HG03442 (cell line): Measurements from ENCODE around the gene ZBTB16.

Source experiments
- ATAC-seq: cut with Tn5 transposase; IDR thresholded peaks from one replicate; pipeline ENCODE4 v1.9.1; 2021; ENCODE audit warnings: mild to moderate bottlenecking, moderate library complexity; ENCODE audit not compliant: unreplicated experiment

Gene ZBTB16

DNA sequence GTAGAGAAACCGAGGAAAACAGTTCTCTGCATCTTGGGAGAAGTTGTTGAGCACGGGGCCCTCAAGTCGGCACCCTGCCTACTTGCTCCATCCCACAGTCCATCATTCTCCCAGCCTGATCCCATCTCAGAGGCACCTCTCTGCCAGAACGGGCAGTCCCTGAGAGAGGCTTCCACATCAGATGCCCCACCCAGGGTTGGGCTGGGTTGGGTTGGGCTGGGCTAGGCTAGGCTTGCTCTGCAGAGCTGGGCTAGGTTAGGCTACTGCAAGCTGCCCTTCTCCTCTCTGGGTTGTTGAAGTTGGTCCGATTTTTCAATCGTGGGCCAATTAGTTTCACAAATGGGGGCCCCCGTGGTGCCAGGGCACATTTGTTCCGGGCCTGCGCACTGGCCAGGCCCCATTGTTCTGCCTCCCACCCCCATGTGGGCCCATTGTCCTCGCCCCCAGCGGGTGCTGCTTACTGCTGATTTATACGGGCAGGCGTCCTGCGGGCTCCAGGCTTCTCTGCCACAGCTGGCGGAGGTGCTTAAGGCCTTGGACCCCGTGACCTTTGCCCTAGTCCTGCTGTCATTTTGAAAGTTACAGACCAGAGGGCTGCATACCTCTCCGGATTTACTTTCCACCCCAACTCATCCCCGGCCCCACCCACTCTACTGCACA, 173.0 kb downstream of the ZBTB16 start:
- ATAC-seq, result no peak

DNA sequence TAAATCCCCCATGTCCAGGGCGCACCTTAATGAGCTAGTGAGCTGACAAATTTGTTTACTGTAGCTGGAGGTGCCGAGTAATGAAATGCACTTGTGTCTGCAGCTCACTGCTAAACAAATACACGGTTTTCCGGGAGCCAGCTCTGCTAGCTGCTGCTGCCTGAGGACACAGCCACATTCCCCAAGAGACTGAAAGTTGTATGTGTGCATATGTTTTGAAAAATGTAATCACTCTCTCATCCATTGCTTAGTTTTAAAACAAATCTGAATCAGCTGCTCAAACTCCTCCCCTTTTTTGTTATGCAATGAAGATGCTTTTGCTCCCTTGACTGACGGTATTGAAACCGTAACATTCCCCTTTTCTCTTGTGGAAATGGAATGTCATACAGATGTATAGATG, 174.2 kb downstream of the ZBTB16 start:
- ATAC-seq, result no peak

DNA sequence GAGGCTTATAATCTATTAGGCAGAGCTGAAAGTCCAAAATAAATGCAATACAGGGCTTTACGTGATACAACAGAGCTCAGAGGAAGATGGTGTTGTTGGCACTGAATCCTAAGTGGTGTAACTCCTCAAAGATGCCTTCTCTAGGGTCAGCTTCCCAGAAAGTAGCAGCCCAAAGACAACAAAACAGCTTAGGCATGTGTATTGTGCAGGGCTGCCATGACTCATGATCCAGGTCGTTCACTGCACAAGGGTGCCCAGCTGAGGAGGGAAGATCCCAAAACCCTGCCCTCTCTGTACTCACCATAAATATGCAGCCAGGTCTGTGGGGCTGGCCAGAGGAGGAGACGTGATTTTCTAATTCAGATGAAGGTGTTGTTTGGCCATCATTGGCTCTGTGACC, 177.3 kb downstream of the ZBTB16 start:
- ATAC-seq, result no peak

DNA sequence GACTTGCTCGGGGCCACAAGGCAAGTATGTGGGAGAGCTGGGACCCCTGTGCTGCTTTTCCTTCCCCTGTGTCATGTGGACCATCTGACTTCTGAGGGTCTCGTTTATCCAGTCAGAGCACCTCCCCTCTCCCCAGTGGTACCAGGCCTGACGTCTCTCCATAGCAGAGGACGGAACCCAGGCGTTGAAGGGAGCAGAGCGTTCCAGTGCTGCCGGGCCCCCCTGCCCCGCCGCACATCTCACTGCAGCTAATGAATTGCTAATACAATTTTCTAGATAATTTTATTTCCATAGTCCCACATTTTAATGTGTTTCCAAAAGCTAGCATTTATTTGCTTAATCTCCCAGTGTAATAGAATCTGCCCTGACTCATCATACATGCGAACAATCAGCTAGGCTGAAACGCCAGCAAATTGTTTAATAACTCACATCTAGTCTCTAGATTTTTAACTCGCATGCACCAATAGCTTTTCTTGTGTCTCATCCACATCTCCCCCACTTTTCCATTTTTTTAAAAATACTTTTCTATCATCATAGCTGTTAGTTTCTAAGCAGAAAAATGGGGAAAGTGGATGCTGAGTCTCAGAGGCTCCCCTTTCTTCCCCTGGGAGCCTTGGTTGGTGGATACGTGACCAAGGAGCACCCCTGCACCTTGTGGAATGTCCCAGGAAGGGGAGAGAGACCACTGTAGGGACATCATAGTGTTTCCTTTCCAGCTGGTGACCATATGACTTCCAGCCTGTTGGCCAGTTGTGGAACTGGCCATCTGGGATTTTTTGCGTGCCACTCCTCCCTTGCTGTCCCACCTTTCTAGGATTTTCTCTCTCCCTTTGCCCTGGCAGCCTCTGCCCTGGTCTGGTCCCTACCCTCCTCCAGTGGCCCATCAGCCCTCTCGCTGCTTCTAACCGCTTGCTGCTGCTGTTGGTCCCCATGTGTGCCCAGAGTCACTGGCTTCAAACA, 178.1 kb downstream of the ZBTB16 start:
- ATAC-seq, result no peak

DNA sequence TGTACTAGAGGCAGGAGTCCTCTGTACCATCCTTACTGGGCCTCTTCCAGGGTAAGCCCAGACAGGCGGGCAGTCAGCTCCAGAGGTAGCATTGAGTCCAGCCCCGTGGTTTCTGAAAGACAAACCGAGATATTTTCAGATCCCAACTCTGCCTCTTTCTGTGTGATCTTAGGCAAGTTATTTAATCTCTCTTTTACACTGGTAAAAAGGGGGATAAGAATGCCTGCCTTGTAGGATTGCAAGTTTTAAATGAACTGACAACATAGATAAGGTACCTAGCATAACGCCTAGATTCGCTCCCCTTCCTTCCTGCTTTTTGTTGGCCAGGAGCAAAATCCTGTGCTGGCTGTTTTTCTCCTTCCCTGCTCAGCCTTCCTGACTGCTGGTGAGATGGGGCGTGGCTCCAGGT, 180.2 kb downstream of the ZBTB16 start:
- ATAC-seq, result no peak

DNA sequence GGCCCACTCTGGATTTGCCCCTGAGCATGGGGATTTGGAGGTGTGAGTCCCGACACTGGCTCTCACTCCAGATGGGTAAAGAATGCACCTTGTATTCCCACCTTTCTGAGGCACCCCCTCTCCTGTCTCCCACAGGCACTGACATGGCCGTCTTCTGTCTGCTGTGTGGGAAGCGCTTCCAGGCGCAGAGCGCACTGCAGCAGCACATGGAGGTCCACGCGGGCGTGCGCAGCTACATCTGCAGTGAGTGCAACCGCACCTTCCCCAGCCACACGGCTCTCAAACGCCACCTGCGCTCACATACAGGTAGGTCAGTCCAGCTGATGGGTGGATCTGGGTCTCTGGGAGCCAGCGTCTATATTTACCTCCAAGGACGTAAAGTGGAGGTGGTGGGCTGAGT, 182.5 kb downstream of the ZBTB16 start:
- ATAC-seq, result no peak

DNA sequence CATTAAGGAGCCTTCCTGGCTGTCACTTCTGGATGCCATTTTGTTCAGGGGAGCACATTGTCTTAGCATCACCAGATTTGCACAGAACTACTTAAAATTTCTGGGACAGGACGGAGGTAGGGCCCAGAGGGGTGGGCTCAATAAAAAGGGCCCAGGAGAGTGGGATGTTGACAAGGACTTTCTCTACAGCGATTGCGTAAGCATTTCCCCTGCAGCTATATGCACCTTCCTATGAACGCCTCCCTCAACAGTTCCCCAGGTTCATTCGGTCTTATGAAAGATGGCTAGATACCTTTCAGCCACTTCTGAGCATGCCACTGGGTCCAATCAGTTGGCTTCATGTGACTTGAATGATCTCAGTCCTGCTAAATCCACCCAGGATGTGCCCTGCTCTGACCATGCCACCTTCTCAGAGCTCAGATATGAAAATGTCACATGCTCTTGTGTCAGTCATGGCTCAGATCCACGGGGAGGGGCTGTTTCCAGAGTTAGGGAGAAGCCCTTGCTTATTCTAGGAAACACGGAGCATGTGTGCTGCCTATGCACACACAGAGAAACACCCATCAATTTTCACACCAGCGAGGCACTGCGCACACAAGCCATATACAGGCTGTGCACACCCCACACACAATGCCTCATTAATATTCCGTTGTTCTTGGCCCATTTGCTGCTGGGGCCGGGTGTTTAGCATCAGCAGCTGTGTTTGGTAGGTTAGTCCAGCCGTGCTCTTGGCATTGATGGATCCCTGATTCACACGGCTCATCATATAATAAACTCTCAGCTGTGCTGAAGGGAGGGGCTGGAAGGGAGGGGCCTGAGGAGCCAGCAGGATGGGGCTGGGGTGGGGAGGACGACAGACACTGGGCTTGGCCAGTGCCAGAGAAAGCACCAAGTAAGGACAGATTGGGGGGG, 184.2 kb downstream of the ZBTB16 start:
- no peak for ATAC-seq

DNA sequence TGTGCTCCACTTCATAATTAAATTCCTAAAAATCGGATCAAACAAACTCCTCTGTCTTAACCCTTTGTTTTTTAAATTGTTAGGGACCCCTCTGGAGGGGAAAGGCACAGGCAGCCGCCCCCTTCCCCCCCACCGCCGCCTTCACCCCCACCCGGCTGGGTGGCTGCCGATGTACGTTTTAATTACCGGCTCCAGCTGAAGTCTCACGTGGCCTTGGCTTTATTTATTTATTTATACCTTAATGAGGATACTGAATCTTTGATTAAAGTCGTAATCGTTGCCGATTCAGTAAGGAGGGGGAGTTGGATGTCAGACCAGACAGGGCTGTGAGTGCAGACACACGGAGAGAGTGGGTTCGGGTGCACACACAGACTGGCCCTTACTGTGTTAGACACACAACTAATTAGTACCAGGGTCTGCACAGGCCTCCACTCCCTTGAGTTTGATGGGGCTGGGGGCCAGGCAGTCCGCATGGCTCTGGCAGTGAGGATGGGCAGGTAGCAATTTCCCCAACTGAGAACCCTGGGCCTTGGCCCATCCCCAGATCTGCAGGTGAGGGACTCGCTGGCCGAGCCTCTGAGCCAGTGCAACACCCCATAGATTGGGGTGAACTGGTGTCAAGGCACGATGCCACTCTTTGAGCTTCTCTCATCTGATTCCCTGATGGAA, 185.3 kb downstream of the ZBTB16 start:
- no peak for ATAC-seq

DNA sequence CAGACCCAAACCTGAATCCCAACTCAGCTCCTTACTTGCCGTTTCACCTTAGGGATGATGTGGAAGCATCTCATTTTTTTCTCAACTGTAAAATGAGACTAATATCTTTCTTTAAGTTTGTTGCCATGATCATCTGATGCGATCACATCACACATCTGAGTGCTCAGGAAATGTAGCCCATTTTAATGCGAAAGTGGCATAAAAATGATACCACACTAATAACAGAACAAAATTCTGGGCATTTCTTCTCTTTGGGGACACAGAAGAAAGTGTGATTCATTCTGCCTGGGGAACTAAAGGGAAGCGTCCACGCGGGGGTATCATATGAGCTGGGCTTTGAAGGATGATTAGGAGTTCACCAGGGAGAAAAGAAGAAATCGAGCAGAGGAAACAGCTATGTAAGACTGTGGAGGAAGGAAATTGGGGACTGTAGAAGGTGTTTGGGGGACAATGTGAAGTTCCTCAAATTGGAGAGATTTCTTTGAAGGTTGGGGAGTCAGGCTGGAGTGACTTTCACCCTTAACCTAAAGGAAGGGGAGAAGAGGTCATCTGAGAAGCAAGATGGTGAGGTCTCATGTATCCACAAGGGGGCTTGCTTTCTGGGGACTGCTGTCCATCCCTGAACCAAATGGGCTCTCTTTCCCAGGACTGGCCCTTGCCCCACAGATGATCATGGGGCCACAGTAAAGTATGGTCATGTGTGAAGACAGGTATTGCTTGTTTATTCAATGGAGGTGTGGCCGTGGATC, 187.0 kb downstream of the ZBTB16 start:
- no peak for ATAC-seq

DNA sequence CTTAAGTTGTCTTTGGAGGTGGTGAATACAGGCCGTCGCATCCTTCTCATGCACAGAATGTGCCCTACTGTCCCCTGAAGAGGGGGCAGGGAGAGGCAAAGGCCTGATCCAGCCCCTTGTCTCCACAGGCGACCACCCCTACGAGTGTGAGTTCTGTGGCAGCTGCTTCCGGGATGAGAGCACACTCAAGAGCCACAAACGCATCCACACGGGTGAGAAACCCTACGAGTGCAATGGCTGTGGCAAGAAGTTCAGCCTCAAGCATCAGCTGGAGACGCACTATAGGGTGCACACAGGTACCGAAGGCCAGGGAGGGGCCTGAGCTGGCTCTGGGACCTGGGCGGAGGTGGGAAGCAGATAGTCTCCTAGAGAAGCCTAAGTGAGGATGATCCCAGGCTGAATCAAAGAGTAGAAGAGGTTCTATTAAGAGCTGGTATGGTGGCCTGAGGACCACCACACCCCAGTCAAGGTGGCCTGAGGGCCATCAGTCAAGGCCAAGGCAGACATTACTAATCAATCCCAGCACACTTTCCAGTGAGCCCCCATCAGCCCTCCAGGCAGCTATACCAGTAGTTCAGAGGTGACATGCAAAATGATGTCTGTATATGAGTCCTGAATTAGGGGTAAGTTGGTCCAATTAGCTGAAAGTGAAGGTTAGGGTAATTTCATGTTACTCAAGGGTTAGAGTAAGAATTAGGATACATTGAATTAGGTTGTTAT, 187.7 kb downstream of the ZBTB16 start:
- no peak for ATAC-seq

DNA sequence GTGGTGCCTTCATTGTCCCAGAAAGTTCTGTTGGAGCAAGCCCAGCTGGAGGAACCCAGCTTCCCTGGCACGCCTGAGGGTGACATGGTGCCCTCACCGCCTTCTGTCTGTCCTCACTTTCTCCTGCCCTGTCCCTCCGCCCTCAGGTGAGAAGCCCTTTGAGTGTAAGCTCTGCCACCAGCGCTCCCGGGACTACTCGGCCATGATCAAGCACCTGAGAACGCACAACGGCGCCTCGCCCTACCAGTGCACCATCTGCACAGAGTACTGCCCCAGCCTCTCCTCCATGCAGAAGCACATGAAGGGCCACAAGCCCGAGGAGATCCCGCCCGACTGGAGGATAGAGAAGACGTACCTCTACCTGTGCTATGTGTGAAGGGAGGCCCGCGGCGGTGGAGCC, 190.7 kb downstream of the ZBTB16 start:
- ATAC-seq, result no peak

DNA sequence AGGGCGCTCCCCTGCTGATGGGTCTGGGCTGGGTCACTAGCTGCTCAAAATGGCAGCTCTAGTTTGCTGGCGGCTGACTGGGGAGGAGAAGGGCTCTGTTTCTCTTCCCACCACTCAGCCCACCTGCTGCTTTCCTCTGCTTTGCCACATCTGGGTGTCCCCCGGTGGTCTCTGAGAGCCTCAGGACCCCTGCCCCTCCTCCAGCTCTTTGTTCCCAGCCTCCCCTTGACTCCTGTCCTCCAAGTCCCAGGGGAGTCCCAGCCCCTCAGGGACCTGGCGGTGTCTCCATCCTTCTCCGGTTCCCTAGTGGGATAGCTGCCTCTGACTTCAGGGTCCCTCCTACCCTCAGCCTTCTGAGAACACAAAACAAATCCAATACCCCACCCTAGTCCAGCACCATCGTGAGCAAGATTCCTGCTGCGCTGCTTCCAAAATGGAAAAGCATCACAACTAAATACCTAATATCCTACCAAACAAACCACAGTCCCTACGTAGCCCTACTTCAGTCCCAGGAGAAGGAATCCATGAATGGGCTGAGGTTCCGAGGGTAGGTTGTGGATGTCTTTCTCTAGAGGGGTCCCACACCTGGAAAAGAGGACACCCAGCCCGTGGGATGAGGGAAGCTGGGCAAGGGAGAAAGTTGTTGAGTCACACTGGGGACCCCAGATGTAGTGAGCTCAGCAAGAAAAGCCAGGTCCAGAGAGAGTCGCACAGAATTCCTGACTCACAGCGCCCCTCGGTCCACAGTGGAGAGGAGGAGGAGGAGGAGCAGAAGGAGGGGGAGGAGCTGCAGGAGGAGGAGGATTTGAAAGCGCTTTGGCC, 191.7 kb downstream of the ZBTB16 start:
- no peak for ATAC-seq

DNA sequence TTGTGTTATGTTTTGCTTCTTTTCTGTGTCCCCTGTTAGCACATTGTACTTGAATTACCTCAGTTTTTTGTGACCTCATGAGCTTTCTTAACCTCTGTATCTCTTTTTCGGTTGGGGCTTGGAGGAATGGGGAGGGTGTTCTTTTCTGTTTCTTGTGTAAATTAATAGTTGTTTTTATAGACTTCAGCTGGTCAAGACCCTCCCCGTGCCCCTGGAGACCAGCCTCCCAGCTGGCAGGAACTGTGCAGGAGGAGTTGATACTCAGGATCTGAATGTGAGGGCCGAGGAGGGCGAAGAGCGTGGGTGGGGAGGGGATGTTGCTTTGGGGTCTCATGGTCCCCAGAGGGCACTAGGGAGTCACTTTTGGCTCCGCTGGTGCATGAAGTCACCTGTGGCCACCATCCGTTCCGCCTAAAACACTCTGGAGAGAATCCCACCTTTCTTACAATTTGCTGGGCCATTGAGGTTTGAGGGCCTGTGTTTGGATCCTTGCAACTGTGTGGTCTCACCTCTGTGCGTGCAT, 192.4 kb downstream of the ZBTB16 start:
- no peak for ATAC-seq

DNA sequence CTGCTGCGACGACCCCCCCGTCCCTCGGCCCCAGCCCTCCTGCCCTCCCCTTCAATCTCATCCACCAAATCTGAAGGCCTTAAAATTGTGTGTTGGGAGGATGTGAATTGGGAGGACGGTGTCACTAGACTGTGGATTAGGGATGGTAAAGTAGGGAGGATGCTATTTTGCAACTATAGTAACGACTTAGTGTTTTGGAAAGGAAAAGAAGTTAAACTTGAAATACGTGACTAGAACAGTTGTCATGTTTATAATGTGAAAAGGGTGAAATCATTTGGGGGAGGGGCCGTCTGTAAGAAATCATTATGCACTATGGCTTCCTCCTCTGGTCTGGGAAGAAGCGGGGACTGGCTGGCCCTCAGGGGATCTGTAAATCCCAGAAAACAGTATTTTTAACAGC, 193.3 kb downstream of the ZBTB16 start:
- ATAC-seq, result no peak

DNA sequence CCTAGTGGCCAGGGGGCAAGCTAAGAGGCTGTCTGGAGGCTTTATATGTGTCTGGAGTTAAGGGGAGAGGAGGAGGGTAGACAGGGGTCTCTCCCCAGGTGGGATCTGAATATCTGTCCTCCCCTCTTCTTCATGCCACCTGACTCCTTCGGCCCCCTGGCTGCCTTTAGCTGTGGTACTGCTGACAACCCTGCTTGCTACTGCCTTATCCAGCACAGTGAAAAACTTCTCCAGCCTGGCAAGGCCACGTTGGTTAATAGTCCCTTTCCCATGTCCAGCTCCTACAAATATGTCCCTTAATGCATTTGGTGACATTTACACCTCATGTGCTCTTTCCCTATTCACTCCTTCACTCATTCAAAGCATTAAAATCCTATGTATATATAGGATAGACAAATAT, 194.3 kb downstream of the ZBTB16 start:
- ATAC-seq, result no peak

DNA sequence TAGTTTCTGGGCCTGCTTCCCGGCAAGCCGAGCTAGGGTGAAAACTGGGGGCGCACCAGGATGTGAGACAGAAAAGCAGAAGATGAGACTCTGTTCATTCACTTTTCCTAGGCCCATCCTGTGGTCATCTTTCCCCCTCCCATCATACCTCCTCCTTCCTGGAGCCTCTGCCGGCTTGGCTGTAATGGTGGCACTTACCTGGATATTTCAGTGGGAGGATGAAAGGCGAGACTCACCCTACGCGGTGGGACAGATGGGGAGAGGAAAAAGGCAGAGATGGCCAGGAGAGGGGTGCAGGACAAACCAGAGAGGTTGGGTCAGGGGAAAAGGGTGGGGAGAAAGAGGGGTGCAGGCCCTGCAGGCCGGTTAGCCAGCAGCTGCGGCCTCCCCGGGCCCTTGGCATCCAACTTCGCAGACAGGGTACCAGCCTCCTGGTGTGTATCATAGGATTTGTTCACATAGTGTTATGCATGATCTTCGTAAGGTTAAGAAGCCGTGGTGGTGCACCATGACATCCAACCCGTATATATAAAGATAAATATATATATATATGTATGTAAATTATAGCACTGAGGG, 195.1 kb downstream of the ZBTB16 start:
- no peak for ATAC-seq

DNA sequence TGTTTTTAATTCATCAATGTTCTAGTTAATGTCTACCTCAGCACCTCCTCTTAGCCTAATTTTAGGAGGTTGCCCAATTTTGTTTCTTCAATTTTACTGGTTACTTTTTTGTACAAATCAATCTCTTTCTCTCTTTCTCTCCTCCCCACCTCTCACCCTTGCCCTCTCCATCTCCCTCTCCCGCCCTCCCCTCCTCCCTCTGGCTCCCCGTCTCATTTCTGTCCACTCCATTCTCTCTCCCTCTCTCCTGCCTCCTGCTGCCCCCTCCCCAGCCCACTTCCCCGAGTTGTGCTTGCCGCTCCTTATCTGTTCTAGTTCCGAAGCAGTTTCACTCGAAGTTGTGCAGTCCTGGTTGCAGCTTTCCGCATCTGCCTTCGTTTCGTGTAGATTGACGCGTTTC, 195.8 kb downstream of the ZBTB16 start:
- no peak for ATAC-seq
